GM18858 (cell line): ENCODE results near the gene CERS4.
"Not testable (repeated sequence)": the region's sequence is repeated elsewhere in the genome, so short reads cannot be mapped to it uniquely, and the experiment has no call there.

ENCODE experiments used
- ATAC-seq: cut with Tn5 transposase; IDR thresholded peaks from one replicate; pipeline ENCODE4 v1.9.1; 2021; ENCODE audit not compliant: unreplicated experiment

Gene CERS4

DNA sequence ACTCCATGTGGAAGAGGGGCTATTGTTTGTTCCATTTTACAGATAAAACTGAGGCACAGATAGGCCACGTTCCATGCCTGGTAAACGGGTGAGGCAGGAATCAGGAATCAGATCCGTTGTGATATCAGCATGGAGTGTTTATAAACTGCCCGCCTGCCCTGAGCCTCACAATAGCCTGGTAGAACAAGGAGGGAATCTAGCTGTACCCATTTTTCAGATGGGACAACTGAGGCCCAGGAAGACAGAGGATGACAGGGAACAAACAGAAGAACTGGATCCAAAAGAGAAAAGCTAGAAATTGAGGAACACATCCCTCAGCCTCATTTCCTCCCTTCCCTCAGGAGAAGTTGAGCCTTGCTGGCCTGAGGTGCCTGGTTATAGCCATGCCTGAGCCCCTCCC is 32.5 kb downstream of the CERS4 start:
- ATAC-seq: no peak

DNA sequence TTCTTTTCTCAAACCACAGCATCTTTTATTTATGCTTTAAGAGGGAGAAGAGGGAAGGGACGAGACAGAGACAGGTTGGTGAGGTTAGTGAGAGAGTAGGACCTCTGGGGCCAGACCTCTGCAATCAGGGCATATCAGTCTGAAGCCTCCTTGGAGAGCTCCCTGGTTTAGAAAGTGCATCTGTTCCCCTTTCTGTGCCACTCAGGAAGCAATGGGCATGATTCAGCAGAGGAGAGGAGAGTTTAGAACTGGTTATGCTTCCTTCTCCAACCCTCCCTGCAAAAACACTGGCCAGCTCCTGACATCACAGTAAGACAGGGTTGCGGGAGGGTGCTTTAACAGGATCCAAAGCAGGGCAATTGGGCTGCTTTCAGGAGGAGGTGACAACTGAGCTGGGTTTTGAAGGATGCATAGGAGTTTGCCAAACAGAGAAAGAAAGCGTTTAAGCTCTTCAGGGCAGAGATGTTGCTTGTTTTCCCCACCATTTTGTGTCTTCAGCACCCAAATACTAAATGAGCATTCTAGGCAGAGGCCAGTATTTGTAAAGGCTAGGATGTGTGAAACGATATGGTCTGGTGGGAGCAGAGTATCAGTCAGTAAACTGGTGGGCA is 33.1 kb downstream of the CERS4 start:
- ATAC-seq: no peak

- ATAC-seq: no peak
Measured at GRCh38 chr19:8243146-8243545, 34.0 kb downstream of the CERS4 start.

GRCh38 chr19:8244442-8244841 is 35.3 kb downstream of the CERS4 start:
- ATAC-seq: no peak

DNA sequence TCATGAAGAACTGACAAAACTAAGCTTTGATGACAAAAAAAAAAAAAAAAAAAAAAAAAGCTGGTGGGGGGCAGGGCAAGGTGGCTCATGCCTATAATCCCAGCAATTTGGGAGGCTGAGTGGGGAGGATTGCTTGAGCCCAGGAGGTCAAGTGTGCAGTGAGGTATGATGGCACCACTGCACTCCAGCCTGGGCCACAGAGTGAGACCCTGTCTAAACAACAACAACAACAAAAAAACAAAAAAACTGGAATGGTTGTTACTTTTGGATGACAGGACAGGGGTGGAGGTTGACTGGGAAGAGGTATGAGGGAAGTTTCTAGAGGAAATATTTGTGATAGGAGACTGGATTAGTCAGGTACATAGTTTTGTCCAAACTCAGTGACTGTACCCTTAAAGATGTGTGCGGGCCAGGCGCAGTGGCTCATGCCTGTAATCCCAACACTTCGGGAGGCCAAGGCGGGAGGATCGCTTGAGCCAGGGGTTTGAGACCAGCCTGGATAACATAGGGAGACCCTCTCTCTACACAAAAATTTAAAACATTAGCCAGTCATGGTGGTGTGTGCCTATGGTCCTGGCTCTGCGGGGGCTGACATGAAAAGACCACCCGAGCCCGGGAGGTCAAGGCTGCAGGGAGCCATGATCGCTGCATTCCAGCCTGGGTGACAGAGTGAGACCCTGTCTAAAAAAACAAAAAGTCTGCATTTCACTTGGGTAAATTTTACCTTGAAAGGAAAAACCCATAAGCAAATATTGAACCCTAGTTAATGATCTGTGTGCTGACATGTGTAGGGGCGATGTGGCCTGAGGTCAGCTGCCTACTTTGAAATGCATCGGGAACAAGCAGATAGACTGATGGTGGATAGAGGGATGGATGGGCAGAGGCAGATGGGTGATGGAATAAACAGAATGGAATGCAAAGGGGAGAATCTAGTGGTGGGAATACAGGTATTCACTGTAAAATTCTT is 37.0 kb downstream of the CERS4 start:
- no peak for ATAC-seq

DNA sequence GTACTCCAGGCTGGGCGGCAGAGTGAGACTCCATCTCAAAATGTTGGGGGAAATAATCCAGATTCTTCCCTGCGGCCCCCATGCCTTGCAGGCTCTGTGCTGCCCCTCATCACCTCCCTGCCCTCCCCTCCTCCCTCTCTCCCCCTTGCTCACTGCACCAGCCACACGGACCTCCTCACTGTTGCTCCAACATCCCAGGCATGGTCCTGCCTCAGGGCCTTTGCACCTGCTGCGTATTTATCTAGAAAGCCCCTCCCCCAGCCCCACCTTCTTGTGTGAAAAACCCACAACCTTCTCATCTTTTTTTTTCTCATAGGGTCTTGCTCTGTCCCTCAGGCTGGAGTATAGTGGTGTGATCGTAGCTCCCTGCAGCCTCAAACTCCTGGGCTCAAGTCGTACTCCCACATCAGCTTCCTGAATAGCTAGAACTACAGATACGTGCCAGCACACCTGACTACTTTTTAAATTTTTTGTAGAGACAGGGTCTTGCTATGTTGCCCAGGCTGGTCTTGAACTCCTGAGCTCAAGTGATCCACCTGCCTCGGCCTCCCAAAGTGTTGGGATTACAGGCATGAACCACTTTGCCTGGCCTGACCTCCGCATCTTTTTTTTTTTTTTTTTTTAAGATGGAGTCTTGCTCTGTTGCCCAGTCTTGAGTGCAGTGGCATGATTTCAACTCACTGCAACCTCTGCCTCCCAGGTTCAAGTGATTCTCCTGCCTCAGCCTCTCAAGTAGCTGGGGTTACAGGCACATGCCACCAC is 38.1 kb downstream of the CERS4 start:
- not testable (repeated sequence) for ATAC-seq

GRCh38 chr19:8248348-8249328 is 39.5 kb downstream of the CERS4 start:
- ATAC-seq: no peak

GRCh38 chr19:8250596-8250995 is 41.4 kb downstream of the CERS4 start:
- no peak for ATAC-seq

DNA sequence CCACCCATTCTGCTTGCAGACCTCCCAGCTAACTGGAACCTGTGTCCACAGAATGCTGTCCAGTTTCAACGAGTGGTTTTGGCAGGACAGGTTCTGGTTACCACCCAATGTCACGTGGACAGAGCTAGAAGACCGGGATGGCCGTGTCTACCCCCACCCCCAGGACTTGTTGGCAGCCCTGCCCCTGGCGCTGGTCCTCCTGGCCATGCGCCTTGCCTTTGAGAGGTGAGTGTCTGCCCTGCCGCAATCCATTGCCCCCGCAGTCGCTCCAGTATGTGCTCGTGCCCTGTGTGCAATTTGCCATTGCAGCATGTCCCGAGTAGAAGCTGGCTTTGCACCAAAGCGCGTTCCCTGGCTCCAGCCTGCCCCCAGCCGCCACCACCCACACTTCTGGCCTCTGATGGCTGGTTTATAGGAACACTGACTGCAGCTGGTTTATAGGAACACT is 41.9 kb downstream of the CERS4 start:
- no peak for ATAC-seq

GRCh38 chr19:8252922-8253589 is 43.9 kb downstream of the CERS4 start:
- no peak for ATAC-seq

GRCh38 chr19:8253678-8254077 is 44.5 kb downstream of the CERS4 start:
- ATAC-seq: no peak

GRCh38 chr19:8254286-8255001 is 45.3 kb downstream of the CERS4 start:
- no peak for ATAC-seq

DNA sequence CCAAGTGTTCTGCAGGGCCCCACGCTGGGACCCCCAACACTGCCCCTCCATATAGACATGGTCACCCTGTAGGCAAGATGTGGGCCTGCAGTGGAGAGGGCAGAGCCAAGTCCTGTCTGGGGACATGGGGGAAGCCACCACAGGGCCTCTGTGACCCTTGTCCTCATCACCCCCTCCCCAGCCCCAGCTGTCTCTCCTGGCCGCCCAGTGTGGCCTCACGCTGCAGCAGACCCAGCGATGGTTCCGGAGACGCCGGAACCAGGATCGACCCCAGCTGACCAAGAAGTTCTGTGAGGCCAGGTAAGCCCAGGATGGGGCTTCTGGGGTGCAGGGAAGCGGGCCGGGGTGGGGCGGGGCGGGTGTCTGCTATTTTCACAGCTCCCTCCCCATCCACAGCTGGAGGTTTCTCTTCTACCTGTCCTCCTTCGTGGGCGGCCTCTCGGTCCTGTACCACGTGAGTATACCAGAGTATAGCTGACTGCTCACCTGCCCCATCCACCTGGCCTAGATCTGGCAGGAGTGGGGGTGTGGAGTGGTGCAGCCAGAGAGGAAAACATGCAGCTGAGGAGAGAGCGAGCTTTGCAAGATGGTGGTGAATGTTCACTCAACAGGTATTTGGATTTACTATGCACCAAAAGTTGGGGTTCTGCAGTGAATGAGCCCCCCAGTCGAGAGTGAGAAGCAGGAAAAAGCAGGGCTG is 46.4 kb downstream of the CERS4 start:
- ATAC-seq: no peak

GRCh38 chr19:8256276-8257051 is 47.3 kb downstream of the CERS4 start:
- no peak for ATAC-seq

- ATAC-seq: no peak
Measured at GRCh38 chr19:8257052-8257443, 47.9 kb downstream of the CERS4 start.

- ATAC-seq: no peak
Measured at GRCh38 chr19:8259142-8259921, 50.2 kb downstream of the CERS4 start.

DNA sequence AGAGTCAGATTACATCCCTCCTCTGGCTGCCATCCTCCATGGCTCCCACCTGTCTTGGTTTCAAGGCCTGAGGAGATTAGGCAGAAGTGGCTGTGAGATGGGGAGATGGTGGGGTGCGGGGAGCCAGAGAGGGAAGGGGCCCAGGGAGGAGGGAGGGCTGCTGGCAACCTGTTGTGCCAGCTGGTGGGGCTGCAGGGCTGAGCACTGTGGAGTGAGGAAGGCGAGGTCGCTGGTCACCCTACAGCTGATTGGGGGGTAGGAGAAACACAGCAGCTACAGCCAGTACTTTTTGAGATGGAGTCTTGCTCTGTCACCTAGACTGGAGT is 50.7 kb downstream of the CERS4 start:
- no peak for ATAC-seq
